ENCODE results near the gene TARM1.

The TARM1 gene

DNA sequence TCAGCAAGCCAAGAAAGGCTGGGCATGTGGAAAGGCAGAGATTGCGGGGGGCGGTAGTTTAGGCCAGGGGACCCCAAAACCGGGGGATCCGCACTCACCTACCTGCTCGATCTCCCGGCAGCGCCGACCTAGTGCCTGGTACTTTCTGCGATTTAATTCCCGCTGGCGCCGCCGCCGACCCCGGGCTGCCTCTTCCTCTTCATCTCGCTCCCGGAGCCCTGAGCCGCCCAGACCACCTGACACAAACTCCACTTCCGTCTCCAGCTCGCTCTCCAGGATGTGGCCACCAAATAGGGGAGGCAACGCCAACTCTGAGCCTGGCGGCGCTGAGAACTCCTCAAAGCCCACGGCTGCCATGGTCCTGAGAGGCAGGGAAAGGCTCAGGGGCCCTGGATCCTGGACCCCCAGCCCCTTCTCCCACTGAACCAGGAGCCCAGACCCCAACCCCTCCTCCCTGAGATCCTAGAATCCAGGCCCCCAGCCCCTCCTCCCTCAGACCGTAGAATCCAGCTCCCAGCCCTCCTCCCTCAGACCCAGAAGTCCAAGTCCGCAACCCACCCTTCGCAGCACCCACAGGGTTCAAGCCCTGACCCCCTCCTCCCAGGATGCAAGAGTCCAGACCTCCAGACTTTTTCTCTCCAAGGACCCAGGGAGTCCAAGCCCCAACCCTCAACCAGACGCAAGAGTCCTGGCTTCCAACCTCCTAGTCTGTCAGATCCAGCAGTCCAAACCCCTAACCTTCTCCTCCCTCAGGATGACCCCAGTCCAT, 33.4 kb upstream of the TARM1 start:
- H3K36me3 ChIP-seq (ENCODE audit: control insufficient read depth, insufficient read depth, low read length) = peaks cover 13% of the 10 kb centered on the region
- no peaks in the 10 kb centered on the region for H3K27me3 ChIP-seq (replicated peaks; ENCODE audit: control insufficient read depth, insufficient read depth, low read length)
- DNase-seq (ENCODE audit: extremely low read depth, insufficient read length) = no peak
- H3K4me3 ChIP-seq (replicated peaks; ENCODE audit: low read depth, low read length) = peak overlapping the region; percentile 73
- TF ChIP-seq, protein P1, sequence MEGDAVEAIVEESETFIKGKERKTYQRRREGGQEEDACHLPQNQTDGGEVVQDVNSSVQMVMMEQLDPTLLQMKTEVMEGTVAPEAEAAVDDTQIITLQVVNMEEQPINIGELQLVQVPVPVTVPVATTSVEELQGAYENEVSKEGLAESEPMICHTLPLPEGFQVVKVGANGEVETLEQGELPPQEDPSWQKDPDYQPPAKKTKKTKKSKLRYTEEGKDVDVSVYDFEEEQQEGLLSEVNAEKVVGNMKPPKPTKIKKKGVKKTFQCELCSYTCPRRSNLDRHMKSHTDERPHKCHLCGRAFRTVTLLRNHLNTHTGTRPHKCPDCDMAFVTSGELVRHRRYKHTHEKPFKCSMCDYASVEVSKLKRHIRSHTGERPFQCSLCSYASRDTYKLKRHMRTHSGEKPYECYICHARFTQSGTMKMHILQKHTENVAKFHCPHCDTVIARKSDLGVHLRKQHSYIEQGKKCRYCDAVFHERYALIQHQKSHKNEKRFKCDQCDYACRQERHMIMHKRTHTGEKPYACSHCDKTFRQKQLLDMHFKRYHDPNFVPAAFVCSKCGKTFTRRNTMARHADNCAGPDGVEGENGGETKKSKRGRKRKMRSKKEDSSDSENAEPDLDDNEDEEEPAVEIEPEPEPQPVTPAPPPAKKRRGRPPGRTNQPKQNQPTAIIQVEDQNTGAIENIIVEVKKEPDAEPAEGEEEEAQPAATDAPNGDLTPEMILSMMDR (IDR thresholded peaks at IDR 0.05; ENCODE audit: insufficient read depth, low read length, poor library complexity, severe bottlenecking) = no peak

DNA sequence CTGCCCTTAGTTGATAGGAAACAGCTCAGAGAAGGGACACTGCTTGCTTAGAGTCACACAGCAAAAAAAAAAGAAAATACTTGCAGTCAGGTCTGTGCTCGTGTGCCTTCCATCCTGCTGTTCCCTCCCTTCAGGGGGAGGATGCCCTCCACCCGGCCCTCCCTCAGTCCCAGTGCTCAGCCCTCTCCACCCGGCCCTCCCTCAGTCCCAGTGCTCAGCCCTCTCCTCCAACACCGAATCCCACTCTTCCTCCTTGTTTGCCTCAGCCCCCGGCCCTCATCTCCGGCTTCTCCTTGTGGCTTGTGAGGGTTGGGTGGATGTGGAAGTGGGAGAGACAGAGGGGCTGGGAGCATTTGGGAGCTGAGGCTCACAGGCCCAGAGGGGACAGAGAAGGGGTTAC, 28.5 kb upstream of the TARM1 start:
- TF ChIP-seq, protein P1 (IDR thresholded peaks at IDR 0.05; ENCODE audit: insufficient read depth, low read length, poor library complexity, severe bottlenecking) = no peak
- Histone ChIP-seq H3K27me3 (replicated peaks; ENCODE audit: control insufficient read depth, insufficient read depth, low read length) (no peaks in the 10 kb centered on the region), H3K4me3 (replicated peaks; ENCODE audit: low read depth, low read length) (no peak overlapping the region), H3K36me3 (ENCODE audit: control insufficient read depth, insufficient read depth, low read length) (peaks cover 30% of the 10 kb centered on the region)
- no peak for DNase-seq (ENCODE audit: extremely low read depth, insufficient read length)

DNA sequence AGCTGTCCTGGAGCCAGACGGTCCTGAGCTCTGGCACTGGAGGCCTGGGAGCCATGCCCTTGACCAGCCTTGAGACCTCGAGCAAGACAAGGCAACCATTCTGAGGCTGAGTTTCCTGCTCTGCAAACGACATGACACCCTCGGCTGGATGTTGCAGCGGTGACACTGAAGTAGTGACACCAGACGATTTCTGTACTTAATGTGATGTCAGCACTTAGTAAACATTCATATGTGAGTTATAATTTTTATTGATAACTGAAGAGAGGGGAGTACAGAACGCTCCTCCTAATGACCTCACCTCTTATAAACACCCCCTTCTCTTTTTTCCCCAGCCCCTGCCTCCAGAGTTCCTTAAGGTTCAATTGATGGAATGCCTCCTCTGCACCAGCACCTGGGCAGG, 27.3 kb upstream of the TARM1 start:
- no peaks in the 10 kb centered on the region for H3K27me3 ChIP-seq (replicated peaks; ENCODE audit: control insufficient read depth, insufficient read depth, low read length)
- TF ChIP-seq, protein P1 (IDR thresholded peaks at IDR 0.05; ENCODE audit: insufficient read depth, low read length, poor library complexity, severe bottlenecking) = no peak
- H3K4me3 ChIP-seq (replicated peaks; ENCODE audit: low read depth, low read length) = no peak overlapping the region
- no peak for DNase-seq (ENCODE audit: extremely low read depth, insufficient read length)
- H3K36me3 ChIP-seq (ENCODE audit: control insufficient read depth, insufficient read depth, low read length) = peaks cover 30% of the 10 kb centered on the region

DNA sequence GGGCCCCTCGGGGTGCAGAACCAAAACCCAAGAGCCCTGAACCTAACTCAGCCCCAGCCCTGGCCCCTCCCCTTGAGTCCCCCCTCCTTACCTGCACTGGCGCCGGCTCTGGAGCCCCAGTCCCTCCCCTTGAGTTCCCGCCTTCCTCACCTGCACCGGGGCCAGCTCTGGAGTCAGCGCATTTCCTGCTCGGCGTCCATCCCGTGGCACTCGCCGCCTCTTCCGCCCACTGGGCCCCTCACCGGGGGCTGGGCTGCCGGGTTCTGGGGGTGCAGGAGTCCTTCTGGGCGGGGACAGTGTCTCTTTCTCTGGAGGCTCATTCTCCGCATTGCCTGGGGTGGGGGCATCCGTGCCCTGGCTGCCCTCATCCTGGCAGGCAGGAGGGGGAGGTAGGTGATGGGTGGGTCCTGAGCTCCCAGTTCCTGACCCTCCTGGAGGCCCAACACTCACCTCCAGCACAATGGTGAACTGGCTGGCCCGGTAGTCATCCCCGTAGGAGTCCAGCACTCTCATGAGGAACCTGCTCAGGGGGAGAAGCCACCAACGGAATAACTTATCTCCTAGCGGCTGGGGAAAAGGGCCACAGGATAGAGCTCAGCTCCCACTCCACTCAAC, 26.8 kb upstream of the TARM1 start:
- TF ChIP-seq, protein P1 (IDR thresholded peaks at IDR 0.05; ENCODE audit: insufficient read depth, low read length, poor library complexity, severe bottlenecking) = no peak
- no peak for DNase-seq (ENCODE audit: extremely low read depth, insufficient read length)
- Histone ChIP-seq H3K27me3 (replicated peaks; ENCODE audit: control insufficient read depth, insufficient read depth, low read length) (no peaks in the 10 kb centered on the region), H3K36me3 (ENCODE audit: control insufficient read depth, insufficient read depth, low read length) (peaks cover 27% of the 10 kb centered on the region), H3K4me3 (replicated peaks; ENCODE audit: low read depth, low read length) (no peak overlapping the region)

DNA sequence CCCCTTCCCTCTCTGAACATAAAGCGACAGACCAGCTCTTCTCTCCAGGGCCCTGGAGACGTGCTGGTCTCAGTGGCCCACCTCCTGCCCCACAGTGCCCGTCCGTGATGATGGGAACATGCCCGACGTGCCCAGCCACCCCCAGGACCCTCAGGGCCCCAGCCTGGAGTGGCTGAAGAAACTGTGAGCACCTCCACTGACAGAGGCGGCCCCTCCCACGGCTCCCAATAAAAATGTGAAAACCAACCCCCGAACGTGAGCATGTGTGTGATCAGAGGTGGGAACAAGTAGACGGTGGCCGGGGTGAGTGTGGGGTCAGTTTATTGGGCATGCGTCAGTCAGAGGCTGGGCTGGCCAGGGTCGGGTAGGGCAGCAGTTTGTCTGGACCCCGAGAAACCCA, 25.6 kb upstream of the TARM1 start:
- Histone ChIP-seq H3K4me3 (replicated peaks; ENCODE audit: low read depth, low read length) (no peak overlapping the region), H3K27me3 (replicated peaks; ENCODE audit: control insufficient read depth, insufficient read depth, low read length) (no peaks in the 10 kb centered on the region), H3K36me3 (ENCODE audit: control insufficient read depth, insufficient read depth, low read length) (peaks cover 26% of the 10 kb centered on the region)
- TF ChIP-seq, protein P1 (IDR thresholded peaks at IDR 0.05; ENCODE audit: insufficient read depth, low read length, poor library complexity, severe bottlenecking) = no peak
- no peak for DNase-seq (ENCODE audit: extremely low read depth, insufficient read length)
